KMS-11 (cell line): ENCODE measurements around the gene POTEH.
"Not testable (repeated sequence)": the region's sequence is repeated elsewhere in the genome, so short reads cannot be mapped to it uniquely, and the experiment has no call there.

Experiments
- H2AFZ ChIP-seq: fragments of 200-600 bp; sonication (generic); 2 replicates; pipeline ENCODE4 v1.6.1; 2016; ENCODE audit warnings: antibody characterized with exemption, mixed run types, low read depth
- H3K27ac ChIP-seq: fragments of 200-600 bp; sonication (generic); 2 replicates; pipeline ENCODE4 v1.6.1; 2016; ENCODE audit warnings: mild to moderate bottlenecking, mixed run types
- H3K27me3 ChIP-seq: fragments of 200-600 bp; sonication (generic); 2 replicates; pipeline ENCODE4 v1.6.1; 2017; ENCODE audit warnings: mild to moderate bottlenecking, low read depth, mixed run types, moderate library complexity; ENCODE audit not compliant: insufficient read depth
- H3K36me3 ChIP-seq: fragments of 200-600 bp; sonication (generic); 2 replicates; pipeline ENCODE4 v1.6.1; 2017; ENCODE audit warnings: mild to moderate bottlenecking, mixed run types; ENCODE audit not compliant: insufficient read depth
- H3K4me1 ChIP-seq: fragments of 200-600 bp; sonication (generic); 2 replicates; pipeline ENCODE4 v1.6.1; 2016; ENCODE audit warnings: mild to moderate bottlenecking, low read depth, mixed run types; ENCODE audit not compliant: poor library complexity, severe bottlenecking
- H3K4me2 ChIP-seq: fragments of 200-600 bp; sonication (generic); 2 replicates; pipeline ENCODE4 v1.7.0; 2016; ENCODE audit warnings: mild to moderate bottlenecking, mixed run types
- H3K4me3 ChIP-seq: fragments of 200-600 bp; sonication (generic); IDR thresholded peaks from 2 replicates; pipeline ENCODE4 v1.6.1; 2017; ENCODE audit warnings: low read depth, low read length, mixed read lengths; ENCODE audit not compliant: insufficient read depth
- H3K79me2 ChIP-seq: fragments of 200-600 bp; sonication (generic); 2 replicates; pipeline ENCODE4 v1.6.1; 2016; ENCODE audit warnings: low read depth, mixed run types; ENCODE audit not compliant: insufficient read depth
- H3K9ac ChIP-seq: fragments of 200-600 bp; sonication (generic); 2 replicates; pipeline ENCODE4 v1.6.1; 2016; ENCODE audit warnings: mild to moderate bottlenecking, mixed run types
- H4K20me1 ChIP-seq: fragments of 200-600 bp; sonication (generic); 2 replicates; pipeline ENCODE4 v1.6.1; 2016; ENCODE audit warnings: mild to moderate bottlenecking, mixed run types; ENCODE audit not compliant: insufficient read depth

Gene POTEH

GRCh38 chr22:15763559-15763958, 73.7 kb downstream of the POTEH start:
- not testable (repeated sequence) for H3K4me1 ChIP-seq, H4K20me1 ChIP-seq, H3K4me2 ChIP-seq, H3K9ac ChIP-seq, H3K36me3 ChIP-seq, H2AFZ ChIP-seq, H3K4me3 ChIP-seq, H3K27ac ChIP-seq, H3K27me3 ChIP-seq, H3K79me2 ChIP-seq
